Right lobe of liver (tissue), 4 donors: Measurements from ENCODE around the gene MB21D2.

Source experiments
- CTCF ChIP-seq, 4 donors: fragments of 200-600 bp in 3 of 4; fragments of 450-650 bp in 1 of 4; IDR thresholded peaks; one replicate each; pipeline versions ENCODE4 v1.5.1 to v1.8.0; 2016 to 2022; ENCODE audit warnings: antibody characterized with exemption in 4 of 4, mild to moderate bottlenecking in 2 of 4
- POLR2A ChIP-seq: fragments of 450-650 bp; IDR thresholded peaks from one replicate; pipeline ENCODE4 v1.6.1; 2017; ENCODE audit warnings: antibody characterized with exemption, mild to moderate bottlenecking
- donor health status: DM: no; HTN: no; CAD: no.
- donor health status: DM: no; HTN: no; CAD: no.
- donor health status: DM: no; HTN: yes; CAD: no.

GRCh38 chr3:192920411-192920810 lies 2.8 kb upstream of the MB21D2 start:
- no peak for TF ChIP-seq CTCF (IDR thresholded peaks at IDR 0.05)
- TF ChIP-seq POLR2A, result no peak
